ENCODE results near the gene HCAR2.

HCAR2 gene

GRCh38 chr12:122669397-122670070, 33.6 kb downstream of the HCAR2 start:
- H2BK15ac ChIP-seq (replicated peaks; ENCODE audit: low read depth) = no peak overlapping the region
- no peak overlapping the region for H3K9ac ChIP-seq (ENCODE audit: low read length)
- H3K36me3 ChIP-seq (ENCODE audit: control insufficient read depth, insufficient read depth, low read length) = no peaks in the 10 kb centered on the region
- H3K27ac ChIP-seq (ENCODE audit: low read depth, low read length) = no peak overlapping the region
- H3K56ac ChIP-seq (ENCODE audit: low read length) = no peak overlapping the region
- no peak overlapping the region for H4K8ac ChIP-seq (ENCODE audit: low read depth, low read length)
- no peak overlapping the region for H3K23ac ChIP-seq (ENCODE audit: low read length)
- no peak overlapping the region for H2BK120ac ChIP-seq (ENCODE audit: low read depth, low read length)
- DNase-seq = no peak
- no peak overlapping the region for H3K4me2 ChIP-seq (ENCODE audit: low read length)
- no CpG with 5 or more reads among the region's 5 CpGs for WGBS (ENCODE audit: extremely low coverage, insufficient coverage, low lambda C conversion rate)
- no peak overlapping the region for H3K18ac ChIP-seq (ENCODE audit: low read length)
- H3K4me3 ChIP-seq (ENCODE audit: low read length) = no peak overlapping the region
- H3K79me1 ChIP-seq (ENCODE audit: low read length) = no peaks in the 10 kb centered on the region
- no peaks in the 10 kb centered on the region for H3K4me1 ChIP-seq (ENCODE audit: control insufficient read depth, low read depth, low read length)
- no peaks in the 10 kb centered on the region for H3K27me3 ChIP-seq (ENCODE audit: insufficient read depth, low read length, poor library complexity)
- no peaks in the 10 kb centered on the region for H3K79me2 ChIP-seq (ENCODE audit: control insufficient read depth, insufficient read depth, low read length)
- no peak overlapping the region for H3K4ac ChIP-seq (ENCODE audit: low read depth, low read length)
- H4K5ac ChIP-seq (ENCODE audit: low read length) = no peak overlapping the region
- H2AK5ac ChIP-seq (ENCODE audit: low read length) = no peak overlapping the region
- H2BK5ac ChIP-seq (ENCODE audit: low read length) = no peak overlapping the region

- no peaks in the 10 kb centered on the region for H3K36me3 ChIP-seq (ENCODE audit: control insufficient read depth, insufficient read depth, low read length)
- H3K23ac ChIP-seq (ENCODE audit: low read length) = no peak overlapping the region
- H3K27ac ChIP-seq (ENCODE audit: low read depth, low read length) = no peak overlapping the region
- H3K9ac ChIP-seq (ENCODE audit: low read length) = no peak overlapping the region
- H4K5ac ChIP-seq (ENCODE audit: low read length) = no peak overlapping the region
- no peaks in the 10 kb centered on the region for H3K4me1 ChIP-seq (ENCODE audit: control insufficient read depth, low read depth, low read length)
- no peak overlapping the region for H3K4me3 ChIP-seq (ENCODE audit: low read length)
- no peak overlapping the region for H2AK5ac ChIP-seq (ENCODE audit: low read length)
- WGBS (ENCODE audit: extremely low coverage, insufficient coverage, low lambda C conversion rate) = no CpG with 5 or more reads among the region's 2 CpGs
- no peaks in the 10 kb centered on the region for H3K79me2 ChIP-seq (ENCODE audit: control insufficient read depth, insufficient read depth, low read length)
- no peak overlapping the region for H3K4me2 ChIP-seq (ENCODE audit: low read length)
- no peaks in the 10 kb centered on the region for H3K79me1 ChIP-seq (ENCODE audit: low read length)
- no peak overlapping the region for H3K18ac ChIP-seq (ENCODE audit: low read length)
- H2BK15ac ChIP-seq (replicated peaks; ENCODE audit: low read depth) = no peak overlapping the region
- H2BK5ac ChIP-seq (ENCODE audit: low read length) = no peak overlapping the region
- no peaks in the 10 kb centered on the region for H3K27me3 ChIP-seq (ENCODE audit: insufficient read depth, low read length, poor library complexity)
- H4K8ac ChIP-seq (ENCODE audit: low read depth, low read length) = no peak overlapping the region
- no peak overlapping the region for H3K56ac ChIP-seq (ENCODE audit: low read length)
- no peak for DNase-seq
- no peak overlapping the region for H3K4ac ChIP-seq (ENCODE audit: low read depth, low read length)
- H2BK120ac ChIP-seq (ENCODE audit: low read depth, low read length) = no peak overlapping the region
These were observed 34.9 kb downstream of the HCAR2 start for GRCh38 chr12:122668268-122668667.

- Histone ChIP-seq H2BK5ac (ENCODE audit: low read length) (no peak overlapping the region), H3K4me3 (ENCODE audit: low read length) (no peak overlapping the region), H3K56ac (ENCODE audit: low read length) (no peak overlapping the region), H3K9ac (ENCODE audit: low read length) (no peak overlapping the region), H2BK120ac (ENCODE audit: low read depth, low read length) (no peak overlapping the region), H3K4me2 (ENCODE audit: low read length) (no peak overlapping the region), H4K8ac (ENCODE audit: low read depth, low read length) (no peak overlapping the region), H3K23ac (ENCODE audit: low read length) (no peak overlapping the region), H3K79me1 (ENCODE audit: low read length) (no peaks in the 10 kb centered on the region), H2BK15ac (replicated peaks; ENCODE audit: low read depth) (no peak overlapping the region), H3K4ac (ENCODE audit: low read depth, low read length) (no peak overlapping the region), H3K18ac (ENCODE audit: low read length) (no peak overlapping the region), H3K4me1 (ENCODE audit: control insufficient read depth, low read depth, low read length) (no peaks in the 10 kb centered on the region), H4K5ac (ENCODE audit: low read length) (no peak overlapping the region), H3K27me3 (ENCODE audit: insufficient read depth, low read length, poor library complexity) (no peaks in the 10 kb centered on the region), H3K79me2 (ENCODE audit: control insufficient read depth, insufficient read depth, low read length) (no peaks in the 10 kb centered on the region), H3K36me3 (ENCODE audit: control insufficient read depth, insufficient read depth, low read length) (no peaks in the 10 kb centered on the region), H2AK5ac (ENCODE audit: low read length) (no peak overlapping the region), H3K27ac (ENCODE audit: low read depth, low read length) (no peak overlapping the region)
- no peak for DNase-seq
- no CpG with 5 or more reads among the region's 5 CpGs for WGBS (ENCODE audit: extremely low coverage, insufficient coverage, low lambda C conversion rate)
These were observed 37.4 kb downstream of the HCAR2 start for GRCh38 chr12:122665759-122666158.

GRCh38 chr12:122665349-122665748, 37.8 kb downstream of the HCAR2 start:
- H2BK15ac ChIP-seq (replicated peaks; ENCODE audit: low read depth) = no peak overlapping the region
- no peaks in the 10 kb centered on the region for H3K4me1 ChIP-seq (ENCODE audit: control insufficient read depth, low read depth, low read length)
- H2BK5ac ChIP-seq (ENCODE audit: low read length) = no peak overlapping the region
- no peak overlapping the region for H3K23ac ChIP-seq (ENCODE audit: low read length)
- no peak overlapping the region for H4K5ac ChIP-seq (ENCODE audit: low read length)
- no peak overlapping the region for H3K4me2 ChIP-seq (ENCODE audit: low read length)
- no peak overlapping the region for H4K8ac ChIP-seq (ENCODE audit: low read depth, low read length)
- no peak overlapping the region for H2AK5ac ChIP-seq (ENCODE audit: low read length)
- H3K79me2 ChIP-seq (ENCODE audit: control insufficient read depth, insufficient read depth, low read length) = no peaks in the 10 kb centered on the region
- no peak overlapping the region for H3K18ac ChIP-seq (ENCODE audit: low read length)
- H3K79me1 ChIP-seq (ENCODE audit: low read length) = no peaks in the 10 kb centered on the region
- WGBS (ENCODE audit: extremely low coverage, insufficient coverage, low lambda C conversion rate) = no CpG with 5 or more reads among the region's 8 CpGs
- H3K56ac ChIP-seq (ENCODE audit: low read length) = no peak overlapping the region
- no peak for DNase-seq
- H3K36me3 ChIP-seq (ENCODE audit: control insufficient read depth, insufficient read depth, low read length) = no peaks in the 10 kb centered on the region
- no peak overlapping the region for H2BK120ac ChIP-seq (ENCODE audit: low read depth, low read length)
- H3K9ac ChIP-seq (ENCODE audit: low read length) = no peak overlapping the region
- H3K27ac ChIP-seq (ENCODE audit: low read depth, low read length) = no peak overlapping the region
- H3K27me3 ChIP-seq (ENCODE audit: insufficient read depth, low read length, poor library complexity) = no peaks in the 10 kb centered on the region
- H3K4me3 ChIP-seq (ENCODE audit: low read length) = no peak overlapping the region
- H3K4ac ChIP-seq (ENCODE audit: low read depth, low read length) = no peak overlapping the region

- Histone ChIP-seq H3K4me3 (ENCODE audit: low read length) (no peak overlapping the region), H2BK120ac (ENCODE audit: low read depth, low read length) (no peak overlapping the region), H4K8ac (ENCODE audit: low read depth, low read length) (no peak overlapping the region), H3K18ac (ENCODE audit: low read length) (no peak overlapping the region), H3K4me1 (ENCODE audit: control insufficient read depth, low read depth, low read length) (no peaks in the 10 kb centered on the region), H3K4me2 (ENCODE audit: low read length) (no peak overlapping the region), H2BK5ac (ENCODE audit: low read length) (no peak overlapping the region), H3K9ac (ENCODE audit: low read length) (no peak overlapping the region), H3K23ac (ENCODE audit: low read length) (no peak overlapping the region), H3K79me1 (ENCODE audit: low read length) (no peaks in the 10 kb centered on the region), H4K5ac (ENCODE audit: low read length) (no peak overlapping the region), H2AK5ac (ENCODE audit: low read length) (no peak overlapping the region), H3K56ac (ENCODE audit: low read length) (no peak overlapping the region), H2BK15ac (replicated peaks; ENCODE audit: low read depth) (no peak overlapping the region), H3K4ac (ENCODE audit: low read depth, low read length) (no peak overlapping the region), H3K27ac (ENCODE audit: low read depth, low read length) (no peak overlapping the region), H3K27me3 (ENCODE audit: insufficient read depth, low read length, poor library complexity) (no peaks in the 10 kb centered on the region), H3K79me2 (ENCODE audit: control insufficient read depth, insufficient read depth, low read length) (no peaks in the 10 kb centered on the region), H3K36me3 (ENCODE audit: control insufficient read depth, insufficient read depth, low read length) (no peaks in the 10 kb centered on the region)
- no CpG with 5 or more reads among the region's 3 CpGs for WGBS (ENCODE audit: extremely low coverage, insufficient coverage, low lambda C conversion rate)
- no peak for DNase-seq
These were observed 41.2 kb downstream of the HCAR2 start for GRCh38 chr12:122661938-122662337.

GRCh38 chr12:122661246-122661645, 41.9 kb downstream of the HCAR2 start:
- no peak overlapping the region for H3K9ac ChIP-seq (ENCODE audit: low read length)
- no peak overlapping the region for H3K27ac ChIP-seq (ENCODE audit: low read depth, low read length)
- H2BK5ac ChIP-seq (ENCODE audit: low read length) = no peak overlapping the region
- H3K79me1 ChIP-seq (ENCODE audit: low read length) = no peaks in the 10 kb centered on the region
- no peak overlapping the region for H2BK120ac ChIP-seq (ENCODE audit: low read depth, low read length)
- no peak overlapping the region for H2BK15ac ChIP-seq (replicated peaks; ENCODE audit: low read depth)
- WGBS (ENCODE audit: extremely low coverage, insufficient coverage, low lambda C conversion rate) = no CpG with 5 or more reads among the region's 16 CpGs
- H3K18ac ChIP-seq (ENCODE audit: low read length) = no peak overlapping the region
- H3K56ac ChIP-seq (ENCODE audit: low read length) = no peak overlapping the region
- H3K4me1 ChIP-seq (ENCODE audit: control insufficient read depth, low read depth, low read length) = no peaks in the 10 kb centered on the region
- no peak overlapping the region for H3K4me3 ChIP-seq (ENCODE audit: low read length)
- no peak overlapping the region for H4K5ac ChIP-seq (ENCODE audit: low read length)
- H3K23ac ChIP-seq (ENCODE audit: low read length) = no peak overlapping the region
- H3K79me2 ChIP-seq (ENCODE audit: control insufficient read depth, insufficient read depth, low read length) = no peaks in the 10 kb centered on the region
- H3K27me3 ChIP-seq (ENCODE audit: insufficient read depth, low read length, poor library complexity) = no peaks in the 10 kb centered on the region
- no peak for DNase-seq
- H3K36me3 ChIP-seq (ENCODE audit: control insufficient read depth, insufficient read depth, low read length) = no peaks in the 10 kb centered on the region
- H3K4me2 ChIP-seq (ENCODE audit: low read length) = no peak overlapping the region
- H4K8ac ChIP-seq (ENCODE audit: low read depth, low read length) = no peak overlapping the region
- H3K4ac ChIP-seq (ENCODE audit: low read depth, low read length) = no peak overlapping the region
- H2AK5ac ChIP-seq (ENCODE audit: low read length) = no peak overlapping the region
